Spleen (tissue), 11 donors: ENCODE measurements around the gene ADRB1. TPM values are rescaled to one million over a fixed set of nuclear protein-coding genes. Genes with fewer than 3 reads are reported as not detected.

Experiments
- DNase-seq: peaks from one replicate; pipeline ENCODE4 v3.0.0-alpha.2; 2020
- H3K27ac ChIP-seq, 8 donors: fragments of 200-600 bp; sonication (generic) in 7 of 8; 1 replicate in 4 of 8; 2 replicates in 4 of 8; pipeline versions ENCODE4 v1.5.0 to v1.8.0; 2016 to 2021; ENCODE audit warnings: inconsistent platforms in 4 of 8, mild to moderate bottlenecking in 4 of 8, moderate library complexity in 1 of 8
- H3K27me3 ChIP-seq, 7 donors: fragments of 200-600 bp; sonication (generic) in 6 of 7; replicated peaks in 1 of 7; 1 replicate in 4 of 7; 2 replicates in 3 of 7; pipeline versions ENCODE4 v1.5.0 to v1.8.0; 2016 to 2021; ENCODE audit warnings: inconsistent platforms in 3 of 7, mild to moderate bottlenecking in 1 of 7
- H3K36me3 ChIP-seq, 6 donors: fragments of 200-600 bp; sonication (generic) in 5 of 6; 1 replicate in 4 of 6; 2 replicates in 2 of 6; pipeline versions ENCODE4 v1.5.0 to v1.8.0; 2016 to 2021; ENCODE audit warnings: inconsistent platforms in 2 of 6
- H3K4me1 ChIP-seq, 6 donors: fragments of 200-600 bp; sonication (generic) in 5 of 6; 1 replicate in 3 of 6; 2 replicates in 3 of 6; pipeline versions ENCODE4 v1.5.0 to v1.8.0; 2016 to 2021; ENCODE audit warnings: inconsistent platforms in 3 of 6
- H3K4me3 ChIP-seq, 8 donors: fragments of 200-600 bp; sonication (generic) in 7 of 8; 1 replicate in 4 of 8; 2 replicates in 4 of 8; pipeline versions ENCODE4 v1.5.0 to v1.8.0; 2016 to 2021; ENCODE audit warnings: inconsistent platforms in 4 of 8, mild to moderate bottlenecking in 4 of 8, moderate library complexity in 2 of 8
- H3K9me3 ChIP-seq, 8 donors: fragments of 200-600 bp; sonication (generic) in 7 of 8; 1 replicate in 4 of 8; 2 replicates in 4 of 8; pipeline versions ENCODE4 v1.5.0 to v1.8.0; 2016 to 2021; ENCODE audit warnings: inconsistent platforms in 4 of 8
- POLR2A ChIP-seq, 3 donors: fragments of 450-650 bp; IDR thresholded peaks; one replicate each; pipeline ENCODE4 v1.5.1; 2017; ENCODE audit warnings: antibody characterized with exemption in 3 of 3, mild to moderate bottlenecking in 1 of 3
- POLR2AphosphoS5 ChIP-seq, 3 donors: sonication (generic); formaldehyde crosslinking; IDR thresholded peaks; one replicate each; pipeline ENCODE4 v1.5.1; 2017; ENCODE audit warnings: antibody characterized with exemption in 3 of 3
- WGBS, 5 donors: extraction: QIAGEN DNeasy Blood & Tissue Kit in 3 of 5; methylation state at CpG; one replicate each; pipeline versions ENCODE4 v1.1.5 to v1.1.7; 2013 to 2018; 5-methylcytosine and 5-hydroxymethylcytosine counted together
- intact Hi-C: fragments of 100-400 bp; cut with DNase I; formaldehyde crosslinking; loops from one replicate; pipeline ENCODE4 v1.15.0; 2023; ENCODE audit warnings: low total_unique reads
- polyA plus RNA-seq, 3 donors: library from polyadenylated mRNA; stranded (reverse); fragments of 200-250 nt; gene quantifications; one replicate each; pipeline ENCODE4 v1.2.1, GENCODE V29; 2013
- total RNA-seq, 7 donors: library from RNA; depleted of rRNA in 3 of 7; stranded (reverse); fragments of >200 nt in 3 of 7; fragmentation: NEBNext Ultra II Directional in 4 of 7; extraction: Animal tissue kit (Norgen Biotek cat#: 25700) in 4 of 7; gene quantifications; one replicate each; pipeline versions ENCODE4 v1.1.0 to v1.2.1, GENCODE V29; 2016 to 2021
- TF ChIP-seq, protein P1 (sequence below), 11 experiments: fragments of 200-600 bp in 7 of 11; fragments of 450-650 bp in 4 of 11; sonication (generic) in 4 of 11; IDR thresholded peaks in 8 of 11; conservative IDR thresholded peaks in 3 of 11; 1 replicate in 7 of 11; 2 replicates in 4 of 11; pipeline versions ENCODE4 v1.4.0 to v1.8.0; 2016 to 2021; ENCODE audit warnings: antibody characterized with exemption in 11 of 11, inconsistent platforms in 4 of 11, mild to moderate bottlenecking in 1 of 11
- donor health status: healthy with polysubstance abuse.
- donor health status: DM: no; HTN: no; CAD: no; lungs with moderate emphysema.
- donor health status: DM: no; HTN: no; CAD: no.
- donor health status: Bipolar disorder and iron deficiency.
- donor health status: healthy.
- donor health status: DM: no; HTN: no; CAD: no.
- donor health status: DM: yes; HTN: yes; CAD: no.

ADRB1 gene
- total and polyA plus RNA-seq, 10 donors = 0.47 to 4.8 (median 2.4) TPM

DNA sequence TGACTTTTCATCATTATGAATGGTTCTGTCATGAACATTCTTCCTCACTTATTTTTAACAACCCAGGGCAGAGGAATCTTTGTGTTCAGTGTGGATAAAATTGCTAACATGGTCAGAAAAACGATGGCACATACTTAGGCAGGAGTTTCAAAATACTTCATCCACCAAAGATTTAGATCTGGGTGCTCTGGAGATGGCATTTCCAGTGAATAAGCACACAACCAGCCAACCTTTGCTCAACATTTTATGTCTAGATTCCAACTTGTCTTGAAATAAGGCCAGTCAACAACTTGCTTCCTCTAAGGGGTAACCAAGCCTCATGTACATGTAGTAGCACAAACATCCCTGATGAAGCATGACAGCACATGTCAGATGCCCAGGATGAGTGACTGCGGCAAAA, 33.4 kb upstream of the ADRB1 start:
- Histone ChIP-seq H3K4me3 (no peak overlapping the region), H3K27ac (no peak overlapping the region), H3K36me3 (no peaks in the 10 kb centered on the region), H3K4me1 (no peaks in the 10 kb centered on the region), H3K9me3 (peaks cover 0 to 2% (median under 1%) of the 10 kb centered on the region in 8 donors), H3K27me3 (no peaks in the 10 kb centered on the region)
- no peak for DNase-seq
- 69 to 84% (median 75%) methylated on average over 2 of the region's 2 CpGs for WGBS, 5 donors
- TF ChIP-seq POLR2AphosphoS5 (IDR thresholded peaks at IDR 0.05) (no peak), POLR2A (IDR thresholded peaks at IDR 0.05) (no peak)
- TF ChIP-seq, protein P1, sequence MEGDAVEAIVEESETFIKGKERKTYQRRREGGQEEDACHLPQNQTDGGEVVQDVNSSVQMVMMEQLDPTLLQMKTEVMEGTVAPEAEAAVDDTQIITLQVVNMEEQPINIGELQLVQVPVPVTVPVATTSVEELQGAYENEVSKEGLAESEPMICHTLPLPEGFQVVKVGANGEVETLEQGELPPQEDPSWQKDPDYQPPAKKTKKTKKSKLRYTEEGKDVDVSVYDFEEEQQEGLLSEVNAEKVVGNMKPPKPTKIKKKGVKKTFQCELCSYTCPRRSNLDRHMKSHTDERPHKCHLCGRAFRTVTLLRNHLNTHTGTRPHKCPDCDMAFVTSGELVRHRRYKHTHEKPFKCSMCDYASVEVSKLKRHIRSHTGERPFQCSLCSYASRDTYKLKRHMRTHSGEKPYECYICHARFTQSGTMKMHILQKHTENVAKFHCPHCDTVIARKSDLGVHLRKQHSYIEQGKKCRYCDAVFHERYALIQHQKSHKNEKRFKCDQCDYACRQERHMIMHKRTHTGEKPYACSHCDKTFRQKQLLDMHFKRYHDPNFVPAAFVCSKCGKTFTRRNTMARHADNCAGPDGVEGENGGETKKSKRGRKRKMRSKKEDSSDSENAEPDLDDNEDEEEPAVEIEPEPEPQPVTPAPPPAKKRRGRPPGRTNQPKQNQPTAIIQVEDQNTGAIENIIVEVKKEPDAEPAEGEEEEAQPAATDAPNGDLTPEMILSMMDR (IDR thresholded peaks at IDR 0.05 in 8 of 11, conservative IDR thresholded peaks at IDR 0.05 in 3 of 11) = no peak
- intact Hi-C loops = no loop called here

DNA sequence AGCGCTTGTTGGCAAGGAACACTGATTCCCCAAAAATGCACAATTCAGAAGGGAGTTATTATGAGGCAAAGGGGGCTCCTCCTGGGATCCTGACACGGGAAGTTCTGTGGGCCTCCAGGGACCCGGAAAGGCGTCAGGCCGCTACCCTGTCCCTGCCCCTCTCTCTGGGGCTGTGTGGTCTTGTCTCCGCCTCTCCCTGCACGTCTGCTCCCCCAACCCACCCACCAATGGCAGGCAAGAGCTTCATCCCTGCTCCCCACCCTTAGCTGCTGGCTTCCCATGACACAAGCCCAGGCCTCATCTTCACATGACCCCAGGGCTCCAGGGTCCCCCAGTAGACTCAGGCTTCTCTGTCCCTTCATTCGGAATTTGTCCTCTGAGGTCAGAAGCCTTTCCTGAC, 31.0 kb upstream of the ADRB1 start:
- intact Hi-C loops = no loop called here
- WGBS, 5 donors = 87 to 95% (median 92%) methylated on average over 7 to 8 of the region's 8 CpGs
- no peak overlapping the region for H3K4me3 ChIP-seq
- no peak for TF ChIP-seq POLR2AphosphoS5 (IDR thresholded peaks at IDR 0.05)
- no peak for TF ChIP-seq POLR2A (IDR thresholded peaks at IDR 0.05)
- TF ChIP-seq, protein P1 (IDR thresholded peaks at IDR 0.05 in 8 of 11, conservative IDR thresholded peaks at IDR 0.05 in 3 of 11) = no peak
- H3K27ac ChIP-seq = no peak overlapping the region
- H3K27me3 ChIP-seq = no peaks in the 10 kb centered on the region
- no peaks in the 10 kb centered on the region for H3K36me3 ChIP-seq
- no peak for DNase-seq
- H3K4me1 ChIP-seq = peaks cover 0 to 3% (median 0%) of the 10 kb centered on the region in 6 donors
- peaks cover 0 to 10% (median 7%) of the 10 kb centered on the region in 8 donors for H3K9me3 ChIP-seq

DNA sequence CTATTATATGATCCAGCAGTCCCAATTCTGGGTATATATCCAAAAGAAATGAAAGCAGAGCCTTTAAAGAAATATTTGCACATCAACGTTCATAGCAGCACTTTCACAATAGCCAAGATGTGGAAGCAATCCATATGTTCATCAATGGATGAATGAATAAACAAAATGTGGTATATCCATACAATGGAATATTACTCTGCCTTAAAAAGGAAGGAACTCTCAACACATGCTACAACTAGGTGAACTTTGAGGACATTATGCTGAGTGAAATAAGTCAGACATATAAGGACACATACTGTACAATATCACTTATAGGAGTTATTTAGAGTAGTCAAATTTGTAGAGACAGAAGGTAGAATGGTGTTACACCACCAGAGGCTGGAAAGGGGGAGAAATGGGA, 28.0 kb upstream of the ADRB1 start:
- H3K4me1 ChIP-seq = peaks cover 0 to 7% (median 0%) of the 10 kb centered on the region in 6 donors
- 0 to 88% (median 33%) methylated on average over 1 of the region's 1 CpG for WGBS, 5 donors
- H3K4me3 ChIP-seq = no peak overlapping the region
- no peaks in the 10 kb centered on the region for H3K36me3 ChIP-seq
- intact Hi-C loops = no loop called here
- no peaks in the 10 kb centered on the region for H3K27me3 ChIP-seq
- DNase-seq = no peak
- H3K27ac ChIP-seq = no peak overlapping the region
- peaks cover 0 to 10% (median 7%) of the 10 kb centered on the region in 8 donors for H3K9me3 ChIP-seq
- TF ChIP-seq POLR2AphosphoS5 (IDR thresholded peaks at IDR 0.05) (no peak), POLR2A (IDR thresholded peaks at IDR 0.05) (no peak)
- TF ChIP-seq, protein P1 (IDR thresholded peaks at IDR 0.05 in 8 of 11, conservative IDR thresholded peaks at IDR 0.05 in 3 of 11) = no peak

DNA sequence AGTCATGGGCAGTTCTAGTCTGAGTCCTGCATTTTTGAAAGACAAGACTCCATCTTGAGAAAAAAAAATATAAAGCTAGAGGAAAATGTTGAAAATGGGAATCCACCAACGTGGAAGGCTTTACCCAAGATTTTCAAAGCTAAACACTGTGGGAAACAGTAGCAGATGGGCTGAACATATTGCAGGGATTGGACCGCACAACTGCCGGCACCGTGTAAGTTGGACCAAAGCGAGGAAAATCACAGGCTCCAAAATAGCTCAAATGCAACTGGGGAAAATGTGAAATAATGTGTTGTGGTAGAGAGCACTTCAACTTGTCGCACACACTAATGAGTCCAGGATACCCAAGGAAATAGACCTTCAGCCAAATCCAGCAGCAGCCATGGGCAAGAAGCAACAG, 26.4 kb upstream of the ADRB1 start:
- Histone ChIP-seq H3K27me3 (no peaks in the 10 kb centered on the region), H3K4me1 (peaks cover 0 to 7% (median 0%) of the 10 kb centered on the region in 6 donors), H3K4me3 (no peak overlapping the region), H3K27ac (no peak overlapping the region), H3K9me3 (peaks cover 0 to 10% (median 7%) of the 10 kb centered on the region in 8 donors), H3K36me3 (no peaks in the 10 kb centered on the region)
- TF ChIP-seq POLR2AphosphoS5 (IDR thresholded peaks at IDR 0.05) = no peak
- TF ChIP-seq, protein P1 (IDR thresholded peaks at IDR 0.05 in 8 of 11, conservative IDR thresholded peaks at IDR 0.05 in 3 of 11) = no peak
- TF ChIP-seq POLR2A (IDR thresholded peaks at IDR 0.05) = no peak
- intact Hi-C loops = no loop called here
- DNase-seq = no peak
- 74 to 92% (median 84%) methylated on average over 6 of the region's 6 CpGs for WGBS, 5 donors
